ENCODE data around the gene ATN1.

Gene ATN1

GRCh38 chr12:6925540-6926279 is 2.0 kb upstream of the ATN1 start:
- DNase-seq = peak; percentile 23

DNA sequence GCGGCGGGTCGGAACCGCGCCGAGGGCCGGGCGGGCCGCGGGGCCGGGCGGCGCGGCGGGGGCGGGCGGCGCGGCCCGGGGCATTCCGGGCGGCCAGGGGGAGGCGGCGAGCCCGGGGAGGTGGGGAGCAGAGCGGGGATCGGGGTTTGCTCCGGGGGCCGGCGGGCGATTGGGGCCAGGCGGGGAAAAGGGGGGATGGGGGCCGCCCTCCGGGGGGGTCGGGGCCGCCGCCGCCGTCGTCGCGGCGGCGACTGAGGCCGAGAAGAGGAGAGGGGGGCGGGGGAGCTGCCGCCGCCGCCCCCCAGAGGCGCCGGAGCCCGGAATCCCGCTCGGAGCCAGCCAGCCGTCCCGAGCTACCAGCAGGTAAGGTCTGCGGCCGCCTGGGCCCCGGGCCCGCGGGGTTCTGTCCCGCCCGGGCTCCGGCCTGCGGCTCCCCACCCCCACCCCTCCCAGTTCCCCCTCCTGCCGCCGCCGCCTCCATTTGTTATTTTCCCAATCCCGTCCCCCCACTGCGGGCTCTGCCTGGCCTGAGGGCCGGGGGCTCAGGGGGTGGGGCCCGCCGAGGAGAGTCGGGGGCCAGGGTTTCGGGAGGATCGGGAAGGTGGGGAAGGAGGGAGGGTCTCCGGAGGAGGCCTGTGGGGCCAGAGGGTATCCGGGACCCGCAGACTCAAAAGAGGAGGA is 403 bp downstream of the ATN1 start:
- DNase-seq = no peak

DNA sequence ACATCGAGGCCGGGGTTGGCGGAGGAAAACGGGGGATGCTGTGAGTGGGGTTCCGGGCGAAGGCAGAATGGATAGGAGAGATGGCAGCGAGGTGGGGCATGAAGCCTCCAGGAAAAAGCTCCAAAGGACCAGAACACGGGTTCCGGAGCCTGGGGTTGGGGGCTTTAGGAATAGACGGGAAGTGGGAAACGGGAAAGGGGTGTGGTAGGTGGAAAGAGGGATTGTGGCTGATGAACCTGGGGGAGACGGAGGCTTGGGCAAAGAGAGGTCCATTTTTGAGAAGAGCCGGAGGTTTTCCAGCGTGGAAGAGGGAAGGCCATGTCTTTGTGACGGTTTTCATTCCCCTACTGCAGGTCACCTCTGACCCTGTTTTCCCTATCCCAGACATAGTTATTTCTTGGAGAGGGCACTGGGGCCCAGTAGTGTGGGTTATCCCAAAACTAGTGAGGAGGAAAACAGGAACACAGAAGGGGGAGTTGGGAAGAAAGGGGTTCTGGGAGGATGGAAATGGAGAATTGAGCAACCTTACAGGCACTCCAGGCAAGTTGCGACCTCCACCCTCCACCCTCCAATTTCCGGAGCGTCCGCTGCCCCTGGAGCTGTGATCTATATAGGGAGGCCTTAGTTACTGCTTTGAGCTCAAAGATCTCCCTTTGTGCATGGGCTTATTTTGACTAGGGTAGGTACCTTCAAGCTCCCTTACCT is 1.1 kb downstream of the ATN1 start:
- DNase-seq = no peak

DNA sequence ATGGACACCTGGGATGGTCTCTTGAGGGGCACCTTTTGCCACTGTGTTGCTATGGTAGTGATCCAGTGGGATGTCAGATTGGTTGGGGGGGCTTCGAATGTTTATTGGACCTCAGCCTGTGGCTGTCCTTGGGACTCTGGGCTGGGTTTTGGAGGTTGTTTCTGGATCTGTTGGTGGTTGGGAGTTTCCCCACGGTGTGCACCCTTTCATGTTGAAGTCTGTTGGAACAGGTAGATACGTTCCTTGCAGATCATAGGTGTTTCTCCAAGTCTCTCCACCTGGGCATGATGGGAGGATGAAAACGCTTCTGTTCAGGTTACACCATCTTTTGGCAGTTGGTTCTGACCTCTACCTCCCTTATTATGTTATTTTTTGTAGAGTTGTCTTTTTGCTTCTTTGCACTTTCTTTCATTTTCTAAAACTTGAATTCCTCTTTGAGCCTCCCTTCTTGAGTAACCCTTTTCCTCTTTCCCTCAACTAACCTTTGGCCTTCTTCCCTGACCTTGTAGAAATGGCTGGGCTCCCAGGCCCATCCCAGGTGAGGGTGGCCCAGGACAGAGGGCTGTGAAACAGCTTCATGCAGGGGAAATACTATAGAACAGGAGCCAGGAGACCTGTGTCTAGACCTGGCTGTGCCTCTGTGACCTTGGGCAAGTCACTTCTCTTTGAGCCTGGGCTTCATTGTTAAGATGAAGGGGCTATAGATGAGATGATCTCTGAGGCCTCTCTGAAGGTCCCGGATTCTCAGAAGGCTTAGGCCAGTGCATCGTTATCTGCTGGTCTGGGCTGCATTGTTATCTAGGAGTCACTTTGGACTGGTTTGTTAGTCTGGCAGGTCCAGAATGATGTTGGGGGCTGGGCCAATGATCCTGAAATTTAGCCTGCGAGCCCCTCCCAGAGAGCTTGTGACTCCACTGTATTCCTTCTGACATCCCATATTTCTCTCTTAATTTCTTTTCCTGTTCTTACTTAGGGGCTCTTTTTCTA is 2.0 kb downstream of the ATN1 start:
- DNase-seq = no peak

DNA sequence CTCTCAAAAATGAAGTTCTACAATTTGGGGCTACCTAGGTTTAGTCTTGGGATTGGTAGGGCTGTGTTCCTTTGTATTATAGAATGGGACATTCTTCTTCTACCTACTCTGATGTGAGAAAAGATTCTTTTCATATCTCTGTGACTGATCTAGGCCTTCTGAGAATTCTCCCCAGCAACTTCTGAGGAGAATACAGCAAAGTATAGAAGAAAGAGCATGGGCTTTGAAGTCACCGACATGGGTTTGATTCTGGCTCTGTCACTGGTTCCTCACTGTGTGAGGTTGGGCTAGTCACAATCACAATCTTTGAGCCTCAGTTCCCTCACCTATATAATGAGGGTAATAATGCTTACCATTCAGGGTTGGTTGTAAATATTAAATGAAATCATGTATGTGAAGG is 5.0 kb downstream of the ATN1 start:
- no peak for DNase-seq

GRCh38 chr12:6934110-6934509 is 6.4 kb downstream of the ATN1 start:
- DNase-seq = no peak

DNA sequence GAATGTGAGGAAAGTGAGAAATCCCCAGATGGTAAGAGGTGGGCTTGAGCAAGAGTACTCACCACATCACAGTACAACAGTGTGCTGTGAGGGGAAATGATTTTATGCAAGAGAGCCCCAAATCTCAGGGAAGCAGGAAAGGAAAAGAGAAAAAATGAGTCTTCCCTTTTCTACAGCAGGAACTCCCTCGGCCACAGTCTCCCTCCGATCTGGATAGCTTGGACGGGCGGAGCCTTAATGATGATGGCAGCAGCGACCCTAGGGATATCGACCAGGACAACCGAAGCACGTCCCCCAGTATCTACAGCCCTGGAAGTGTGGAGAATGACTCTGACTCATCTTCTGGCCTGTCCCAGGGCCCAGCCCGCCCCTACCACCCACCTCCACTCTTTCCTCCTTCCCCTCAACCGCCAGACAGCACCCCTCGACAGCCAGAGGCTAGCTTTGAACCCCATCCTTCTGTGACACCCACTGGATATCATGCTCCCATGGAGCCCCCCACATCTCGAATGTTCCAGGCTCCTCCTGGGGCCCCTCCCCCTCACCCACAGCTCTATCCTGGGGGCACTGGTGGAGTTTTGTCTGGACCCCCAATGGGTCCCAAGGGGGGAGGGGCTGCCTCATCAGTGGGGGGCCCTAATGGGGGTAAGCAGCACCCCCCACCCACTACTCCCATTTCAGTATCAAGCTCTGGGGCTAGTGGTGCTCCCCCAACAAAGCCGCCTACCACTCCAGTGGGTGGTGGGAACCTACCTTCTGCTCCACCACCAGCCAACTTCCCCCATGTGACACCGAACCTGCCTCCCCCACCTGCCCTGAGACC is 7.8 kb downstream of the ATN1 start:
- no peak for DNase-seq

DNA sequence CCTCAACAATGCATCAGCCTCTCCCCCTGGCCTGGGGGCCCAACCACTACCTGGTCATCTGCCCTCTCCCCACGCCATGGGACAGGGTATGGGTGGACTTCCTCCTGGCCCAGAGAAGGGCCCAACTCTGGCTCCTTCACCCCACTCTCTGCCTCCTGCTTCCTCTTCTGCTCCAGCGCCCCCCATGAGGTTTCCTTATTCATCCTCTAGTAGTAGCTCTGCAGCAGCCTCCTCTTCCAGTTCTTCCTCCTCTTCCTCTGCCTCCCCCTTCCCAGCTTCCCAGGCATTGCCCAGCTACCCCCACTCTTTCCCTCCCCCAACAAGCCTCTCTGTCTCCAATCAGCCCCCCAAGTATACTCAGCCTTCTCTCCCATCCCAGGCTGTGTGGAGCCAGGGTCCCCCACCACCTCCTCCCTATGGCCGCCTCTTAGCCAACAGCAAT is 8.5 kb downstream of the ATN1 start:
- no peak for DNase-seq

- DNase-seq = peak; percentile 78
Observed at GRCh38 chr12:6936636-6937480, 9.1 kb downstream of the ATN1 start.

DNA sequence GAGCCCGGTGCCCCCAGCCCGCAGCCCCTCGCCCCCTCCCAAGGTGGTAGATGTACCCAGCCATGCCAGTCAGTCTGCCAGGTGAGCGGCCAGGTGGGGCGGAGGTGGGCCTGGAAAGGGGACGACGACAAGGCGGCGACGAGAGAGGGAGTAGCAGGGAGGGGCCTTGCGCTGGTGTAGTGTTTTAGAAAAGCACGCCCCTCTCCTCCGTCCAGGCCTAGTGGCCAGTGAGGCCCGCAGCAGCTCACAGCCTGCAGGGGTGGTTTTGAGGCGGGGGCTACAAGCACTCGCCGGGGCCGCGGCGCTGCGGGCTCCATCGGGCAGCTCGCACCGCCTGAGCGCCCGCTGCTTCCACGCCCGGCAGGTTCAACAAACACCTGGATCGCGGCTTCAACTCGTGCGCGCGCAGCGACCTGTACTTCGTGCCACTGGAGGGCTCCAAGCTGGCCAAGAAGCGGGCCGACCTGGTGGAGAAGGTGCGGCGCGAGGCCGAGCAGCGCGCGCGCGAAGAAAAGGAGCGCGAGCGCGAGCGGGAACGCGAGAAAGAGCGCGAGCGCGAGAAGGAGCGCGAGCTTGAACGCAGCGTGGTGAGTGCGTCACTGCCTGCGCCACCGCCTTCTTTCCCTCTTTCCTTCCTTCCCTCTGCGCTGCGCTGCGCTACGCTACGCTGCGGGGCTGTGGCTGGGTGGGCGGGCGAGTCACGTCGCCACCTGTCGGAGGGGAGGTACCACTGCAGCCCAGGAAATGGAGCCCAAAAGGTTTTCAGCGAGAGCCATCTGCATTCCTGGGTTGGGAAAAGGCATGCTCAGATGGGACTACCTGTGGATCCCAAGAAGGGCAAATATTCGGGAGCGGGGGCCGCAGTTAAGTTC is 10.0 kb downstream of the ATN1 start:
- peak; percentile 97 for DNase-seq

DNA sequence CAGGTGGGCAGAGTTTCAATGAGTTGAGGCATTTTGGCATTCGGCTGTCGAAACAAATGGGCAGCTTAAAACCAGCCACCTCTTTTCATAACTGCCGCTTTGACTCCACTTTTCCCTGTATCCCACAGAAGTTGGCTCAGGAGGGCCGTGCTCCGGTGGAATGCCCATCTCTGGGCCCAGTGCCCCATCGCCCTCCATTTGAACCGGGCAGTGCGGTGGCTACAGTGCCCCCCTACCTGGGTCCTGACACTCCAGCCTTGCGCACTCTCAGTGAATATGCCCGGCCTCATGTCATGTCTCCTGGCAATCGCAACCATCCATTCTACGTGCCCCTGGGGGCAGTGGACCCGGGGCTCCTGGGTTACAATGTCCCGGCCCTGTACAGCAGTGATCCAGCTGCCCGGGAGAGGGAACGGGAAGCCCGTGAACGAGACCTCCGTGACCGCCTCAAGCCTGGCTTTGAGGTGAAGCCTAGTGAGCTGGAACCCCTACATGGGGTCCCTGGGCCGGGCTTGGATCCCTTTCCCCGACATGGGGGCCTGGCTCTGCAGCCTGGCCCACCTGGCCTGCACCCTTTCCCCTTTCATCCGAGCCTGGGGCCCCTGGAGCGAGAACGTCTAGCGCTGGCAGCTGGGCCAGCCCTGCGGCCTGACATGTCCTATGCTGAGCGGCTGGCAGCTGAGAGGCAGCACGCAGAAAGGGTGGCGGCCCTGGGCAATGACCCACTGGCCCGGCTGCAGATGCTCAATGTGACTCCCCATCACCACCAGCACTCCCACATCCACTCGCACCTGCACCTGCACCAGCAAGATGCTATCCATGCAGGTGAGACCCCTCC is 10.8 kb downstream of the ATN1 start:
- DNase-seq = no peak

DNA sequence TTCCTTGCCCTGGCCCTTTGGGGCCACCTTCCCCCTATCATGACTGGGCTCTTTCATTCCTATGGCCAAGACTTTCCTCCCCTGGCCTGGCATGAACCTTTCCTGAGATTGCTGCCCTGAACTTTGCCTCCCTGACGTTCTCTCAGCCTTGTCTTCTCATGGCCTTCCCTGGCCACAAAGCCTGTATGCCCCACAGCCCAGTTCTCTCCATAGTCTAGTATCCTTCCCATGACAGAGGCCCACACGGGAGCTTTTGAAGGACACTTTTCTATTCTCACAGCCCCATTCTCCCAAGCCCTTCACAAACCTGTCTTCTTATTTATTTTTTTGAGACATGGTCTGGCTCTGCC is 11.4 kb downstream of the ATN1 start:
- DNase-seq = no peak

DNA sequence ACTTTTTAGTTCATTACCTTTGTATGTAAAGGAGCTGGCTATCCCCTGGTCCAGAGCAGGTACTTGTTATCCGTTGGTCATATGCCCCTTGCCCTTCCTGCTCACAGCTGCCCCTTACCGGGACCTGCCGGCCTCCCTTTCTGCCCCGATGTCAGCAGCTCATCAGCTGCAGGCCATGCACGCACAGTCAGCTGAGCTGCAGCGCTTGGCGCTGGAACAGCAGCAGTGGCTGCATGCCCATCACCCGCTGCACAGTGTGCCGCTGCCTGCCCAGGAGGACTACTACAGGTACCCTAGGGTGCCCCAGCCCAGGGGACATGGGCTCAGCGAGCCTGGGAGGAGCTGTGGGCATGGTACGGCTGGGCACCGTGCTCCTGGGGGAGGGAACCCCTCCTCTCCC is 13.5 kb downstream of the ATN1 start:
- no peak for DNase-seq

DNA sequence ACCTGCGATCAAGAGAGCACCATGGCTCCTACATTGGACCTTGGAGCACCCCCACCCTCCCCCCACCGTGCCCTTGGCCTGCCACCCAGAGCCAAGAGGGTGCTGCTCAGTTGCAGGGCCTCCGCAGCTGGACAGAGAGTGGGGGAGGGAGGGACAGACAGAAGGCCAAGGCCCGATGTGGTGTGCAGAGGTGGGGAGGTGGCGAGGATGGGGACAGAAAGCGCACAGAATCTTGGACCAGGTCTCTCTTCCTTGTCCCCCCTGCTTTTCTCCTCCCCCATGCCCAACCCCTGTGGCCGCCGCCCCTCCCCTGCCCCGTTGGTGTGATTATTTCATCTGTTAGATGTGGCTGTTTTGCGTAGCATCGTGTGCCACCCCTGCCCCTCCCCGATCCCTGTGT is 14.0 kb downstream of the ATN1 start:
- DNase-seq = no peak

GRCh38 chr12:6942331-6942665 is 14.5 kb downstream of the ATN1 start:
- DNase-seq = no peak

DNA sequence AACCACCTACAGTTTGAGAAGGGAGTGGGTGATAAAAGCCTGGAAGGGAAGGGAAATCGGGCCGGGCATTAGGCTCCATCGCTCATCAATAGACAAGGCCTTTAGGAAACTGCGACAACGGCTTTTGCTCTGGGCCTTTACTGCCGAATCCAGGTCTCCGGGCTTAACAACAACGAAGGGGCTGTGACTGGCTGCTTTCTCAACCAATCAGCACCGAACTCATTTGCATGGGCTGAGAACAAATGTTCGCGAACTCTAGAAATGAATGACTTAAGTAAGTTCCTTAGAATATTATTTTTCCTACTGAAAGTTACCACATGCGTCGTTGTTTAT is 15.6 kb downstream of the ATN1 start:
- peak; percentile 84 for DNase-seq

DNA sequence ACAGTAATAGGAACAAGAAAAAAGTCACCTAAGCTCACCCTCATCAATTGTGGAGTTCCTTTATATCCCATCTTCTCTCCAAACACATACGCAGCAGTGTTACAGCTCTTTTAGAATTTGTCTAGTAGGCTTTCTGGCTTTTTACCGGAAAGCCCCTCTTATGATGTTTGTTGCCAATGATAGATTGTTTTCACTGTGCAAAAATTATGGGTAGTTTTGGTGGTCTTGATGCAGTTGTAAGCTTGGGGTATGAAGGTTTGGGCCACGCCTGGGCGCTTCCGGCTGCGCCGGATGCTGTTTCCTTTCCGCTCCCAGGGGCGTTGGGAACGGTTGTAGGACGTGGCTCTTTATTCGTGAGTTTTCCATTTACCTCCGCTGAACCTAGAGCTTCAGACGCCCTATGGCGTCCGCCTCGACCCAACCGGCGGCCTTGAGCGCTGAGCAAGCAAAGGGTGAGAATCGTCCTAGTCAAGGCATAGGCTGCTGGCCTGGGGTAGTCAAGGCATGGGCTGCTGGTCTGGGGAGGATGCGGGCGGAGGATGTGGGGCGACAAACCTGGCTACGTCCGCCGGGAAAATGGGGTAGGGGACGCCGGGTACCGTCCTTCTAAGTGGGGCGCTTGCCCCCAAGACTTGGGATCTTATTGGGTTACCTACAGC is 16.1 kb downstream of the ATN1 start, which contains the start of the genes C12orf57 and RNU7-1:
C12orf57 (plus strand) TSS at position 301 of the 659 bp plus-strand sequence; CDS start at position 401, 100 bp downstream.
RNU7-1 (plus strand) TSS at position 95 of the 659 bp plus-strand sequence.
- peak; percentile 87 for DNase-seq

Data from NCI-H1105 (cell line).